GM21367 (cell line): ENCODE data around the gene SPEN.

Source experiments
- ATAC-seq: cut with Tn5 transposase; IDR thresholded peaks from one replicate; pipeline ENCODE4 v1.9.1; 2021; ENCODE audit not compliant: unreplicated experiment

Gene SPEN

GRCh38 chr1:15945832-15946448 lies 98.4 kb downstream of the SPEN start:
- no peak for ATAC-seq

- no peak for ATAC-seq
These were observed 99.3 kb downstream of the SPEN start for GRCh38 chr1:15946571-15947381.

GRCh38 chr1:15947382-15948090 lies 100.0 kb downstream of the SPEN start:
- no peak for ATAC-seq

GRCh38 chr1:15948091-15948591 lies 100.6 kb downstream of the SPEN start:
- no peak for ATAC-seq

- no peak for ATAC-seq
These were observed 101.3 kb downstream of the SPEN start for GRCh38 chr1:15948595-15949452.

- ATAC-seq: peak; percentile 52
These were observed 102.1 kb downstream of the SPEN start for GRCh38 chr1:15949453-15950245.

GRCh38 chr1:15950302-15950701 lies 102.8 kb downstream of the SPEN start:
- no peak for ATAC-seq

GRCh38 chr1:15950763-15951295 lies 103.3 kb downstream of the SPEN start:
- ATAC-seq: no peak

GRCh38 chr1:15951341-15952153 lies 104.0 kb downstream of the SPEN start:
- no peak for ATAC-seq

GRCh38 chr1:15952317-15953258 lies 105.1 kb downstream of the SPEN start:
- ATAC-seq: no peak

- no peak for ATAC-seq
These were observed 105.8 kb downstream of the SPEN start for GRCh38 chr1:15953294-15953771.

- ATAC-seq: no peak
These were observed 106.3 kb downstream of the SPEN start for GRCh38 chr1:15953791-15954241.

GRCh38 chr1:15954316-15954715 lies 106.8 kb downstream of the SPEN start:
- ATAC-seq: no peak

- no peak for ATAC-seq
These were observed 108.0 kb downstream of the SPEN start for GRCh38 chr1:15955552-15955951.

- no peak for ATAC-seq
These were observed 108.6 kb downstream of the SPEN start for GRCh38 chr1:15956150-15956549.

- no peak for ATAC-seq
These were observed 110.0 kb downstream of the SPEN start for GRCh38 chr1:15957221-15958095.

GRCh38 chr1:15958111-15958510 lies 110.6 kb downstream of the SPEN start:
- no peak for ATAC-seq
